HepG2 (cell line): Measurements from ENCODE around the gene ABRACL. TPM values are rescaled to one million over a fixed set of nuclear protein-coding genes. Genes with fewer than 3 reads are reported as not detected.

ENCODE experiments used
- ATAC-seq: fragments of 200-7000 bp; cut with Tn5 transposase; 3 replicates; pipeline ENCODE4 v1.9.1; 2020; ENCODE audit warnings: mild to moderate bottlenecking, moderate library complexity
- BruUV-seq: library from RNA; stranded (reverse); fragments of 400-500 nt; replicated peaks from 2 replicates; lab custom pipeline; 2021; lab: Mats Ljungman, UMichigan
- CTCF ChIA-PET: fragments of 300-600 bp; formaldehyde crosslinking; extraction: SDS; loops from one replicate; lab custom pipeline; 2021; ENCODE audit warnings: low total read pairs, inconsistent platforms, low intra/inter-chr PET ratio; lab: Yijun Ruan, JAX
- POLR2A ChIA-PET: fragments of 350-600 bp; sonication (Branson Sonifier 250); formaldehyde crosslinking; loops from one replicate; lab custom pipeline; 2020; ENCODE audit warnings: antibody characterized with exemption, inconsistent platforms; lab: Yijun Ruan, JAX
- DNase-seq: peaks from one replicate; pipeline ENCODE4 v3.0.0-alpha.2; 2015; ENCODE audit warnings: low spot score
- FAIRE-seq: peaks from 3 replicates; lab custom pipeline; 2011; peaks lifted over from hg19 to GRCh38; lab: Jason Lieb, UNC
- H2AFZ ChIP-seq: one replicate; pipeline ENCODE4 v1.6.1; 2011; ENCODE audit warnings: low read length, inconsistent platforms
- H3K27ac ChIP-seq: fragments of 300-600 bp; 3 replicates; pipeline ENCODE4 v1.8.0; 2011; ENCODE audit warnings: mixed run types, mild to moderate bottlenecking, mixed read lengths, low read length, inconsistent platforms; ENCODE audit not compliant: insufficient read depth; ENCODE audit errors: extremely low read length
- H3K27me3 ChIP-seq, 2 experiments: fragments of 200-600 bp in 1 of 2; 2 replicates in 1 of 2; 3 replicates in 1 of 2; pipeline versions ENCODE4 v1.6.0 to v1.8.0; 2011; ENCODE audit warnings: low read length in 2 of 2, mild to moderate bottlenecking in 2 of 2, moderate library complexity in 2 of 2, inconsistent platforms in 1 of 2; ENCODE audit not compliant: insufficient read depth in 2 of 2, control insufficient read depth in 1 of 2
- H3K36me3 ChIP-seq, 2 experiments: fragments of 200-600 bp in 1 of 2; replicated peaks in 1 of 2; 2 replicates in 1 of 2; 3 replicates in 1 of 2; pipeline versions ENCODE4 v1.5.1 to v1.8.0; 2011; ENCODE audit warnings: low read length in 2 of 2, inconsistent platforms in 1 of 2; ENCODE audit not compliant: insufficient read depth in 2 of 2, control insufficient read depth in 1 of 2
- H3K4me1 ChIP-seq: 2 replicates; pipeline ENCODE4 v1.5.1; 2012; ENCODE audit warnings: low read length, inconsistent platforms; ENCODE audit not compliant: insufficient read depth
- H3K4me2 ChIP-seq: 2 replicates; pipeline ENCODE4 v1.6.0; 2011; ENCODE audit warnings: low read depth, low read length, inconsistent platforms
- H3K4me3 ChIP-seq, 3 experiments: fragments of 200-600 bp in 1 of 3; sonication (generic), shearing (Covaris generic) in 1 of 3; replicated peaks in 1 of 3; 2 replicates each; pipeline ENCODE4 v1.5.1; 2011 to 2016; ENCODE audit warnings: low read length in 3 of 3, inconsistent platforms in 2 of 3, low read depth in 2 of 3, mild to moderate bottlenecking in 2 of 3, control low read depth in 1 of 3, mixed read lengths in 1 of 3; ENCODE audit not compliant: insufficient read depth in 1 of 3
- H3K79me2 ChIP-seq: one replicate; pipeline ENCODE4 v1.6.1; 2011; ENCODE audit warnings: low read length, inconsistent platforms; ENCODE audit not compliant: insufficient read depth
- H3K9ac ChIP-seq: 2 replicates; pipeline ENCODE4 v1.6.0; 2011; ENCODE audit warnings: mild to moderate bottlenecking, low read depth, low read length, inconsistent platforms; ENCODE audit not compliant: insufficient read depth
- H3K9me3 ChIP-seq: 2 replicates; pipeline ENCODE4 v1.5.1; 2012; ENCODE audit warnings: mild to moderate bottlenecking, low read length
- H4K20me1 ChIP-seq: 2 replicates; pipeline ENCODE4 v1.6.0; 2011; ENCODE audit warnings: inconsistent platforms, mild to moderate bottlenecking, low read length, moderate library complexity; ENCODE audit not compliant: insufficient read depth
- IRF2 ChIP-seq: IDR thresholded peaks from 2 replicates; pipeline ENCODE4 v1.6.1; 2018; ENCODE audit warnings: missing genetic modification reagents, missing compliant biosample characterization
- RBM39 ChIP-seq: fragments of 200-400 bp; formaldehyde crosslinking; IDR thresholded peaks from one replicate; pipeline ENCODE4 v1.6.1; 2018; ENCODE audit warnings: antibody characterized with exemption, mild to moderate bottlenecking, low read depth, low read length; ENCODE audit not compliant: poor library complexity, severe bottlenecking
- SYNCRIP ChIP-seq: fragments of 200-400 bp; formaldehyde crosslinking; IDR thresholded peaks from 2 replicates; pipeline ENCODE4 v1.6.1; 2018; ENCODE audit warnings: mild to moderate bottlenecking, low read depth, low read length; ENCODE audit not compliant: insufficient read depth
- U2AF2 ChIP-seq: fragments of 200-400 bp; formaldehyde crosslinking; IDR thresholded peaks from 2 replicates; pipeline ENCODE4 v1.6.1; 2017; ENCODE audit warnings: low read depth, mild to moderate bottlenecking, low read length
- ZNF138 ChIP-seq: sonication (generic); formaldehyde crosslinking; IDR thresholded peaks from 2 replicates; pipeline ENCODE4 v1.5.0; 2020; ENCODE audit warnings: mild to moderate bottlenecking, low read depth, missing genetic modification reagents
- ZNF572 ChIP-seq: sonication (generic); formaldehyde crosslinking; IDR thresholded peaks from 2 replicates; pipeline ENCODE4 v1.5.1; 2020; ENCODE audit warnings: mild to moderate bottlenecking, missing genetic modification reagents
- in situ Hi-C: cut with HindIII; loops from 2 replicates; pipeline ENCODE4 v1.10.0; 2017; ENCODE audit warnings: low pct_unique_long_range_greater_than_20kb; ENCODE audit not compliant: extremely low pct_ligation_motif_present
- intact Hi-C: fragments of 100-400 bp; cut with micrococcal nuclease; formaldehyde crosslinking; loops from one replicate; pipeline ENCODE4 v1.10.0; 2022; ENCODE audit not compliant: unreplicated experiment
- polyA plus RNA-seq, 8 experiments: library from polyadenylated mRNA; depleted of rRNA in 3 of 8; stranded (reverse) in 7 of 8; unstranded in 1 of 8; fragments of >200 nt; fragmentation: Illumina TruSeq in 4 of 8; extraction: Trizol in 4 of 8; gene quantifications; 2 replicates each; pipeline versions ENCODE4 v1.2.1 to v1.2.3, GENCODE V29; 2011 to 2016; ENCODE audit warnings: low read depth in 4 of 8, missing spikeins in 1 of 8, mixed read lengths in 1 of 8; ENCODE audit not compliant: insufficient read depth in 1 of 8
- total RNA-seq, 5 experiments: library from RNA; depleted of rRNA; stranded (reverse); fragments of >200 nt; fragmentation: Illumina TruSeq; extraction: Trizol; gene quantifications; 2 replicates each; pipeline ENCODE4 v1.2.3, GENCODE V29; 2016; ENCODE audit warnings: low read depth in 1 of 5
- TF ChIP-seq, protein P1 (sequence below): sonication (generic); formaldehyde crosslinking; conservative IDR thresholded peaks from 2 replicates; pipeline ENCODE4 v1.8.0; 2022; ENCODE audit warnings: low read depth, missing genetic modification reagents

The ABRACL gene
- total and polyA plus RNA-seq, 2 of the 13 experiments (the other 11 are each of a cell fraction or from before 2014, with no cell fraction given): 1.4 to 5.4 TPM

DNA sequence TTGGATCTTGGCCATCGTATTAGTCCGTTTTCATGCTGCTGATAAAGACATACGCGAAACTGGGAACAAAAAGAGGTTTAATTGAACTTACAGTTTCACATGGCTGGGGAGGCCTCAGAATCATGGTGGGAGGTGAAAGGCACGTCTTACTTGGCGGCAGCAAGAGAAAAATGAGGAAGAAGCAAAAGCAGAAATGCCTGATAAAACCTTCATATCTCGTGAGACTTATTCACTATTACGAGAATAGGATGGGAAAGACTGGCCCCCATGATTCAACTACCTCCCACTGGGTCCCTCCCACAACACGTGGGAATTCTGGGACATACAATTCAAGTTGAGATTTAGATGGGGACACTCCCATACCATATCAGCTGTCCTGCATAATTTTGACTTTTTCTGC lies 20.4 kb upstream of the ABRACL start (continued):
- no peak for TF ChIP-seq SYNCRIP
- TF ChIP-seq RBM39: no peak
- TF ChIP-seq ZNF572: no peak
- no peak for TF ChIP-seq IRF2 (CRISPR knock-in tag)

DNA sequence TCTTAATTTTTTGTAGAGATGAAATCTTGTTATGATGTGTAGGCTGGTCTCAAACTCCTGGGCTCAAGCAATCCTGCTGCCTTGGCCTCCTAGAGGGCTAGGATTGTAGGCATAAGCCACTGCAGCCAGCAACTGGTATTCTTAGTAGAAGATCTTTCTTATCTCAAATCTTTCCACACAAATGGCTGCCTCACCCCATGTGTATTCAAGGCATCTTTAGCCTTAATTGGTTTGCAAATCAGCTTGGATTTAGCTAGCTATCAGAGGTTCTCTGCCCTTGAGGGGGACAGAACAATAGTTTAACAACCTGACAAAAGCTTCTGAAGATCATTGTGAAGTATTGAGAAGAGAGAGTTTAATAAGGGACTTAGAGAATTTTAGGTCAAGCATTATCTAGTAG lies 17.9 kb upstream of the ABRACL start:
- no peaks in the 10 kb centered on the region for H3K79me2 ChIP-seq
- in situ Hi-C loops: no loop called here
- ChIA-PET CTCF (no interaction called here), POLR2A (no interaction called here)
- no peaks in the 10 kb centered on the region for H3K9me3 ChIP-seq
- H3K9ac ChIP-seq: no peak overlapping the region
- ATAC-seq (no peak), FAIRE-seq (no peak), DNase-seq (no peak)
- intact Hi-C loops: no loop called here
- no peaks in the 10 kb centered on the region for H3K36me3 ChIP-seq
- no peaks in the 10 kb centered on the region for H4K20me1 ChIP-seq
- H3K27ac ChIP-seq: no peak overlapping the region
- no peaks in the 10 kb centered on the region for H3K27me3 ChIP-seq
- TF ChIP-seq U2AF2 (no peak), ZNF138 (CRISPR knock-in tag) (no peak)
- TF ChIP-seq, protein P1, sequence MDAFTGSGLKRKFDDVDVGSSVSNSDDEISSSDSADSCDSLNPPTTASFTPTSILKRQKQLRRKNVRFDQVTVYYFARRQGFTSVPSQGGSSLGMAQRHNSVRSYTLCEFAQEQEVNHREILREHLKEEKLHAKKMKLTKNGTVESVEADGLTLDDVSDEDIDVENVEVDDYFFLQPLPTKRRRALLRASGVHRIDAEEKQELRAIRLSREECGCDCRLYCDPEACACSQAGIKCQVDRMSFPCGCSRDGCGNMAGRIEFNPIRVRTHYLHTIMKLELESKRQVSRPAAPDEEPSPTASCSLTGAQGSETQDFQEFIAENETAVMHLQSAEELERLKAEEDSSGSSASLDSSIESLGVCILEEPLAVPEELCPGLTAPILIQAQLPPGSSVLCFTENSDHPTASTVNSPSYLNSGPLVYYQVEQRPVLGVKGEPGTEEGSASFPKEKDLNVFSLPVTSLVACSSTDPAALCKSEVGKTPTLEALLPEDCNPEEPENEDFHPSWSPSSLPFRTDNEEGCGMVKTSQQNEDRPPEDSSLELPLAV (CRISPR knock-in tag): no peak
- H3K4me3 ChIP-seq: no peak overlapping the region
- peaks cover 13% of the 10 kb centered on the region; the same call in 1 of the 2 replicates for H3K4me1 ChIP-seq
- no peak overlapping the region for H2AFZ ChIP-seq
- no peak overlapping the region for H3K4me2 ChIP-seq
- BruUV-seq: no TSS peak
